Neural cell (in vitro differentiated cells): ENCODE data around the gene ID4. TPM values are rescaled to one million over a fixed set of nuclear protein-coding genes. Genes with fewer than 3 reads are reported as not detected.

Experiments used
- H2AFZ ChIP-seq: fragments of 200-600, 300-800 bp; sonication (generic), shearing (Covaris generic); 2 replicates; pipeline ENCODE4 v1.6.0; 2014; ENCODE audit warnings: low read depth, mild to moderate bottlenecking, antibody characterized with exemption, low read length, moderate library complexity
- H3F3A ChIP-seq: fragments of 200-600 bp; shearing (Covaris generic); 2 replicates; pipeline ENCODE4 v1.6.1; 2016; ENCODE audit warnings: mild to moderate bottlenecking, moderate library complexity, mixed read lengths, antibody characterized with exemption, low read length; ENCODE audit not compliant: insufficient read depth, poor library complexity, severe bottlenecking
- H3K27ac ChIP-seq: fragments of 200-600, 300-800 bp; sonication (generic), shearing (Covaris generic); 2 replicates; pipeline ENCODE4 v1.5.1; 2014; ENCODE audit warnings: mild to moderate bottlenecking, low read length, moderate library complexity
- H3K27me3 ChIP-seq: fragments of 300-800, 200-600 bp; sonication (generic), shearing (Covaris generic); 2 replicates; pipeline ENCODE4 v1.6.0; 2014; ENCODE audit warnings: mild to moderate bottlenecking, low read depth, low read length, moderate library complexity; ENCODE audit not compliant: insufficient read depth
- H3K36me3 ChIP-seq: fragments of 300-800, 200-600 bp; sonication (generic), shearing (Covaris generic); 2 replicates; pipeline ENCODE4 v1.5.1; 2014; ENCODE audit warnings: mild to moderate bottlenecking, antibody characterized with exemption, low read length, moderate library complexity; ENCODE audit not compliant: insufficient read depth
- H3K4me2 ChIP-seq: fragments of 300-800, 200-600 bp; sonication (generic), shearing (Covaris generic); 2 replicates; pipeline ENCODE4 v1.6.0; 2014; ENCODE audit warnings: mild to moderate bottlenecking, low read length
- H3K4me3 ChIP-seq: fragments of 300-800, 200-600 bp; sonication (generic), shearing (Covaris generic); 2 replicates; pipeline ENCODE4 v1.5.1; 2014; ENCODE audit warnings: mild to moderate bottlenecking, low read length, moderate library complexity
- H3K79me2 ChIP-seq: fragments of 200-600 bp; shearing (Covaris generic); replicated peaks from 2 replicates; pipeline ENCODE4 v1.6.0; 2014; ENCODE audit warnings: mild to moderate bottlenecking, low read length, moderate library complexity; ENCODE audit not compliant: insufficient read depth
- H3K9ac ChIP-seq: fragments of 300-800, 200-600 bp; sonication (generic), shearing (Covaris generic); 2 replicates; pipeline ENCODE4 v1.6.1; 2016; ENCODE audit warnings: mild to moderate bottlenecking, low read length, mixed read lengths
- H3K9me2 ChIP-seq: fragments of 200-600 bp; shearing (Covaris generic); 2 replicates; pipeline ENCODE4 v1.6.1; 2016; ENCODE audit warnings: mild to moderate bottlenecking, low read length, mixed read lengths; ENCODE audit not compliant: insufficient read depth
- H3K9me3 ChIP-seq: fragments of 200-600, 300-800 bp; sonication (generic), shearing (Covaris generic); 2 replicates; pipeline ENCODE4 v1.6.1; 2016; ENCODE audit warnings: mild to moderate bottlenecking, mixed run types, low read length, moderate library complexity, mixed read lengths
- H4K20me1 ChIP-seq: fragments of 200-600 bp; shearing (Covaris generic); 2 replicates; pipeline ENCODE4 v1.6.1; 2016; ENCODE audit warnings: mild to moderate bottlenecking, mixed run types; ENCODE audit not compliant: insufficient read depth
- EP300 ChIP-seq: fragments of 450-650 bp; conservative IDR thresholded peaks from 2 replicates; pipeline ENCODE4 v1.6.1; 2014; ENCODE audit warnings: antibody characterized with exemption, mild to moderate bottlenecking, moderate library complexity; ENCODE audit not compliant: poor library complexity, severe bottlenecking
- EZH2 ChIP-seq: fragments of 200-600, 300-800 bp; shearing (Covaris generic), sonication (generic); IDR thresholded peaks from 2 replicates; pipeline ENCODE4 v1.6.1; 2014; ENCODE audit warnings: antibody characterized with exemption, low read length, borderline replicate concordance, mild to moderate bottlenecking; ENCODE audit not compliant: insufficient read depth, poor library complexity, severe bottlenecking
- MXI1 ChIP-seq: fragments of 450-650 bp; conservative IDR thresholded peaks from 2 replicates; pipeline ENCODE4 v1.6.1; 2014; ENCODE audit warnings: antibody characterized with exemption, mild to moderate bottlenecking; ENCODE audit not compliant: poor library complexity, severe bottlenecking
- POLR2AphosphoS5 ChIP-seq: IDR thresholded peaks from 2 replicates; pipeline ENCODE4 v1.6.1; 2012
- RAD21 ChIP-seq: fragments of 450-650 bp; conservative IDR thresholded peaks from 2 replicates; pipeline ENCODE4 v1.6.1; 2014; ENCODE audit warnings: antibody characterized with exemption, mild to moderate bottlenecking, moderate library complexity
- SMC3 ChIP-seq: fragments of 450-650 bp; conservative IDR thresholded peaks from 2 replicates; pipeline ENCODE4 v1.6.1; 2014; ENCODE audit warnings: antibody characterized with exemption, mild to moderate bottlenecking, moderate library complexity; ENCODE audit not compliant: poor library complexity
- TAF1 ChIP-seq: IDR thresholded peaks from 2 replicates; pipeline ENCODE4 v1.6.1; 2012; ENCODE audit warnings: low read depth
- polyA plus RNA-seq: library from polyadenylated mRNA; depleted of rRNA; stranded (reverse); fragments of >200 nt; gene quantifications from 2 replicates; pipeline ENCODE4 v1.2.3, GENCODE V29; 2014
- TF ChIP-seq, protein P1 (sequence below): IDR thresholded peaks from 2 replicates; pipeline ENCODE4 v1.6.1; 2012; ENCODE audit warnings: borderline replicate concordance
- TF ChIP-seq, protein P2 (sequence below): fragments of 450-650 bp; IDR thresholded peaks from 2 replicates; pipeline ENCODE4 v1.5.1; 2014; ENCODE audit warnings: antibody characterized with exemption, mild to moderate bottlenecking, moderate library complexity; ENCODE audit not compliant: poor library complexity, severe bottlenecking

The ID4 gene
- polyA plus RNA-seq, 1 donor from 2014 or later: 506 TPM

DNA sequence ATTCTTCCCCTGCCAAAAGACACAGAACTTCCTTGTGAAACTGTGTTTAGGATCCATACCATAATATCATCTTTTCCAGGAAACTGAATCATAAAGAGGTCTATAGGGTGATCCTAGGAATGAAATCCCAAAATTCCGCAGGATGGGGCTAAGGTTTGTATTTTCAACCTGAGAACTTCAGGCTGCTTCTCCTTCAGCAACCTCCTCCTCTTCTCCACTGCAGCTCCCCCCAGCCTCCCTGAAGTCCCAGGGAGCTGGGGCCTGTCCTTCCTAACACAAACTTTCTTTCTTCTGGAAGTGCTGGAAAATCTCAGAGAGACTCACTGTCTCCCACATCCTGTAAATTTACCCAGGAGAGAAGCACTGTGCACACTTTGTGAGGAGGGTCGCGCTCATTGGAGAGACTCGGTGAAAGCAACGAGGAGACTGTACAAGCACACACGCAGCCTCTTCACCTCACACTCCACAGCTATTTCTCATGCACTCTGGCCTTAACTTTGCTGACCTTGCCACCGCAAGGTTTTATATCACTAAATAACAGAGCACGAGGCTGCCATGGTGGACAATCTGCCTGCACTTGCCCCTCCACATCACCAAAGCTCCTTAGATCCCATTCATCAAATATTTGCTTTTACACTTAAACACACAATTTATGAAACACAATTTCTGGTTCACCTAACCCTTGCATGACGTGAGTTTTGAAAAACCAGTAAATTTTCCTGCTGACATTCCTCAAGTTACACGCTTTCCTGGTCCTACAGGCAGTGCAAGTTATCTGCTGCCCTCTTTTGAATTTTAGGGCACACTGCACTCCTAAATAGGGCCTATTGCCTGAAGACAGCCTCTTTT is 14.3 kb downstream of the ID4 start:
- H3K36me3 ChIP-seq: no peaks in the 10 kb centered on the region
- H3K4me2 ChIP-seq: no peak overlapping the region
- no peaks in the 10 kb centered on the region for H3F3A ChIP-seq
- TF ChIP-seq MXI1 (no peak), RAD21 (peak; percentile 97), EP300 (no peak), SMC3 (peak; percentile 93), POLR2AphosphoS5 (no peak), EZH2 (no peak), TAF1 (no peak)
- TF ChIP-seq, protein P1, sequence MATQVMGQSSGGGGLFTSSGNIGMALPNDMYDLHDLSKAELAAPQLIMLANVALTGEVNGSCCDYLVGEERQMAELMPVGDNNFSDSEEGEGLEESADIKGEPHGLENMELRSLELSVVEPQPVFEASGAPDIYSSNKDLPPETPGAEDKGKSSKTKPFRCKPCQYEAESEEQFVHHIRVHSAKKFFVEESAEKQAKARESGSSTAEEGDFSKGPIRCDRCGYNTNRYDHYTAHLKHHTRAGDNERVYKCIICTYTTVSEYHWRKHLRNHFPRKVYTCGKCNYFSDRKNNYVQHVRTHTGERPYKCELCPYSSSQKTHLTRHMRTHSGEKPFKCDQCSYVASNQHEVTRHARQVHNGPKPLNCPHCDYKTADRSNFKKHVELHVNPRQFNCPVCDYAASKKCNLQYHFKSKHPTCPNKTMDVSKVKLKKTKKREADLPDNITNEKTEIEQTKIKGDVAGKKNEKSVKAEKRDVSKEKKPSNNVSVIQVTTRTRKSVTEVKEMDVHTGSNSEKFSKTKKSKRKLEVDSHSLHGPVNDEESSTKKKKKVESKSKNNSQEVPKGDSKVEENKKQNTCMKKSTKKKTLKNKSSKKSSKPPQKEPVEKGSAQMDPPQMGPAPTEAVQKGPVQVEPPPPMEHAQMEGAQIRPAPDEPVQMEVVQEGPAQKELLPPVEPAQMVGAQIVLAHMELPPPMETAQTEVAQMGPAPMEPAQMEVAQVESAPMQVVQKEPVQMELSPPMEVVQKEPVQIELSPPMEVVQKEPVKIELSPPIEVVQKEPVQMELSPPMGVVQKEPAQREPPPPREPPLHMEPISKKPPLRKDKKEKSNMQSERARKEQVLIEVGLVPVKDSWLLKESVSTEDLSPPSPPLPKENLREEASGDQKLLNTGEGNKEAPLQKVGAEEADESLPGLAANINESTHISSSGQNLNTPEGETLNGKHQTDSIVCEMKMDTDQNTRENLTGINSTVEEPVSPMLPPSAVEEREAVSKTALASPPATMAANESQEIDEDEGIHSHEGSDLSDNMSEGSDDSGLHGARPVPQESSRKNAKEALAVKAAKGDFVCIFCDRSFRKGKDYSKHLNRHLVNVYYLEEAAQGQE: no peak
- TF ChIP-seq, protein P2, sequence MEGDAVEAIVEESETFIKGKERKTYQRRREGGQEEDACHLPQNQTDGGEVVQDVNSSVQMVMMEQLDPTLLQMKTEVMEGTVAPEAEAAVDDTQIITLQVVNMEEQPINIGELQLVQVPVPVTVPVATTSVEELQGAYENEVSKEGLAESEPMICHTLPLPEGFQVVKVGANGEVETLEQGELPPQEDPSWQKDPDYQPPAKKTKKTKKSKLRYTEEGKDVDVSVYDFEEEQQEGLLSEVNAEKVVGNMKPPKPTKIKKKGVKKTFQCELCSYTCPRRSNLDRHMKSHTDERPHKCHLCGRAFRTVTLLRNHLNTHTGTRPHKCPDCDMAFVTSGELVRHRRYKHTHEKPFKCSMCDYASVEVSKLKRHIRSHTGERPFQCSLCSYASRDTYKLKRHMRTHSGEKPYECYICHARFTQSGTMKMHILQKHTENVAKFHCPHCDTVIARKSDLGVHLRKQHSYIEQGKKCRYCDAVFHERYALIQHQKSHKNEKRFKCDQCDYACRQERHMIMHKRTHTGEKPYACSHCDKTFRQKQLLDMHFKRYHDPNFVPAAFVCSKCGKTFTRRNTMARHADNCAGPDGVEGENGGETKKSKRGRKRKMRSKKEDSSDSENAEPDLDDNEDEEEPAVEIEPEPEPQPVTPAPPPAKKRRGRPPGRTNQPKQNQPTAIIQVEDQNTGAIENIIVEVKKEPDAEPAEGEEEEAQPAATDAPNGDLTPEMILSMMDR: peak; percentile 93
- H3K4me3 ChIP-seq: no peak overlapping the region
- H3K27me3 ChIP-seq: no peaks in the 10 kb centered on the region
- no peak overlapping the region for H3K9ac ChIP-seq
- H3K9me3 ChIP-seq: no peaks in the 10 kb centered on the region
- no peaks in the 10 kb centered on the region for H4K20me1 ChIP-seq
- H2AFZ ChIP-seq: no peak overlapping the region
- no peaks in the 10 kb centered on the region for H3K9me2 ChIP-seq
- no peak overlapping the region for H3K27ac ChIP-seq
- peaks cover 11% of the 10 kb centered on the region for H3K79me2 ChIP-seq

DNA sequence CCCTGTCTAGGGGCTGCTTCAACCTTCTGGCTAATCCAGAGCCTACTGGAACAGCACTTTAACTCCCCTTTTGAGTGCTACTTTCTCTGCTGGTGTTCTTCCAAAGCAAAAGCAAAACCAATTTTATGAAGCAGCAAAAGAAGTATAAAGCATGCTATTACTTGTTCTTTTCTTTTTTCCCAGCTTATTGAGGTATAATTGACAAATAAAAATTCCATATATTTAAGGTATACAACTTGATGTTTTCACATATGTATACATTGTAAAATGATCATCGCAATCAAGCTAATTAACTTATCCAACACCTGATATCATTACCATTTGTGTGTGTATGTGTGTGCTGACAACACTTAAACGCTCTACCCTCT is 14.9 kb downstream of the ID4 start:
- no peaks in the 10 kb centered on the region for H3F3A ChIP-seq
- TF ChIP-seq RAD21: no peak
- TF ChIP-seq SMC3: peak; percentile 14
- TF ChIP-seq, protein P2: peak; percentile 29
- no peak overlapping the region for H3K4me2 ChIP-seq
- H2AFZ ChIP-seq: no peak overlapping the region
- no peaks in the 10 kb centered on the region for H3K9me2 ChIP-seq
- H3K36me3 ChIP-seq: no peaks in the 10 kb centered on the region
- no peaks in the 10 kb centered on the region for H3K27me3 ChIP-seq
- H3K9me3 ChIP-seq: no peaks in the 10 kb centered on the region
- no peak overlapping the region for H3K9ac ChIP-seq
- H3K27ac ChIP-seq: peak overlapping the region; percentile 17
- no peak overlapping the region for H3K4me3 ChIP-seq
- no peaks in the 10 kb centered on the region for H4K20me1 ChIP-seq
- peaks cover 5% of the 10 kb centered on the region for H3K79me2 ChIP-seq
